Measurements from ENCODE around the gene CALCOCO1.

The CALCOCO1 gene

GRCh38 chr12:53751336-53752191, 24.3 kb upstream of the CALCOCO1 start, which contains the start of gene CISTR:
Gene CISTR (minus strand): TSS chr12:53751979.
- DNase-seq = no peak

- no peak for DNase-seq
Measured at GRCh38 chr12:53750812-53751335, 23.6 kb upstream of the CALCOCO1 start.

GRCh38 chr12:53749986-53750811, 22.9 kb upstream of the CALCOCO1 start:
- DNase-seq = no peak

- no peak for DNase-seq
Measured at GRCh38 chr12:53748072-53748840, 21.0 kb upstream of the CALCOCO1 start.

- no peak for DNase-seq
Measured at GRCh38 chr12:53747095-53747494, 19.8 kb upstream of the CALCOCO1 start.

GRCh38 chr12:53746592-53747092, 19.4 kb upstream of the CALCOCO1 start:
- DNase-seq = peak; percentile 79

GRCh38 chr12:53744751-53745150, 17.5 kb upstream of the CALCOCO1 start:
- no peak for DNase-seq

- no peak for DNase-seq
Measured at GRCh38 chr12:53744130-53744441, 16.8 kb upstream of the CALCOCO1 start.

- DNase-seq = peak; percentile 57
Measured at GRCh38 chr12:53743266-53744129, 16.2 kb upstream of the CALCOCO1 start.

- DNase-seq = no peak
Measured at GRCh38 chr12:53740130-53740491, 12.9 kb upstream of the CALCOCO1 start.

- DNase-seq = no peak
Measured at GRCh38 chr12:53739214-53740129, 12.2 kb upstream of the CALCOCO1 start.

GRCh38 chr12:53738406-53739213, 11.4 kb upstream of the CALCOCO1 start:
- DNase-seq = no peak

GRCh38 chr12:53737951-53738405, 10.7 kb upstream of the CALCOCO1 start:
- DNase-seq = no peak

- no peak for DNase-seq
Measured at GRCh38 chr12:53737093-53737808, 10.0 kb upstream of the CALCOCO1 start.

- no peak for DNase-seq
Measured at GRCh38 chr12:53736592-53736991, 9.3 kb upstream of the CALCOCO1 start.

- DNase-seq = no peak
Measured at GRCh38 chr12:53735556-53735955, 8.3 kb upstream of the CALCOCO1 start.

GRCh38 chr12:53734425-53734824, 7.2 kb upstream of the CALCOCO1 start:
- no peak for DNase-seq

GRCh38 chr12:53733807-53734200, 6.6 kb upstream of the CALCOCO1 start:
- no peak for DNase-seq
